Thoracic aorta (tissue), 2 donors: ENCODE measurements around the gene MED26. TPM values are rescaled to one million over a fixed set of nuclear protein-coding genes. Genes with fewer than 3 reads are reported as not detected.
"Not testable (repeated sequence)": the region's sequence is repeated elsewhere in the genome, so short reads cannot be mapped to it uniquely, and the experiment has no call there.

Experiments used
- ATAC-seq: fragments of 150-250 bp; one replicate; pipeline ENCODE4 v1.8.0; 2017; ENCODE audit warnings: low read depth; ENCODE audit not compliant: insufficient number of reproducible peaks, low FRiP score
- DNase-seq: peaks from one replicate; pipeline ENCODE4 v3.0.0-alpha.2; 2020; ENCODE audit warnings: low spot score
- H3K27ac ChIP-seq, 2 donors: fragments of 200-600 bp; sonication (generic); 1 replicate in 1 of 2; 2 replicates in 1 of 2; pipeline ENCODE4 v1.5.1; 2016; ENCODE audit warnings: mild to moderate bottlenecking in 2 of 2, moderate library complexity in 2 of 2
- H3K27me3 ChIP-seq: fragments of 200-600 bp; sonication (generic); replicated peaks from 2 replicates; pipeline ENCODE4 v1.6.0; 2016; ENCODE audit warnings: mild to moderate bottlenecking; ENCODE audit not compliant: insufficient read depth
- H3K36me3 ChIP-seq: fragments of 200-600 bp; sonication (generic); one replicate; pipeline ENCODE4 v1.5.1; 2016
- H3K4me1 ChIP-seq, 2 donors: fragments of 200-600 bp; sonication (generic); 1 replicate in 1 of 2; 2 replicates in 1 of 2; pipeline versions ENCODE4 v1.5.1 to v1.6.0; 2016; ENCODE audit warnings: low read depth in 2 of 2, mild to moderate bottlenecking in 1 of 2; ENCODE audit not compliant: control insufficient read depth in 1 of 2
- H3K4me3 ChIP-seq: fragments of 200-600 bp; sonication (generic); 2 replicates; pipeline ENCODE4 v1.5.1; 2016; ENCODE audit warnings: mild to moderate bottlenecking
- H3K9me3 ChIP-seq: fragments of 200-600 bp; sonication (generic); 2 replicates; pipeline ENCODE4 v1.5.1; 2016
- total RNA-seq, 2 donors: library from RNA; depleted of rRNA; stranded (reverse); fragments of >200 nt; gene quantifications; one replicate each; pipeline versions ENCODE4 v1.1.0 to v1.2.3, GENCODE V29; 2016
- TF ChIP-seq, protein P1 (sequence below): fragments of 200-600 bp; sonication (generic); IDR thresholded peaks from one replicate; pipeline ENCODE4 v1.5.1; 2019; ENCODE audit warnings: antibody characterized with exemption

The MED26 gene
- total RNA-seq, 2 donors from 2014 or later: 9.6 to 14.2 TPM

DNA sequence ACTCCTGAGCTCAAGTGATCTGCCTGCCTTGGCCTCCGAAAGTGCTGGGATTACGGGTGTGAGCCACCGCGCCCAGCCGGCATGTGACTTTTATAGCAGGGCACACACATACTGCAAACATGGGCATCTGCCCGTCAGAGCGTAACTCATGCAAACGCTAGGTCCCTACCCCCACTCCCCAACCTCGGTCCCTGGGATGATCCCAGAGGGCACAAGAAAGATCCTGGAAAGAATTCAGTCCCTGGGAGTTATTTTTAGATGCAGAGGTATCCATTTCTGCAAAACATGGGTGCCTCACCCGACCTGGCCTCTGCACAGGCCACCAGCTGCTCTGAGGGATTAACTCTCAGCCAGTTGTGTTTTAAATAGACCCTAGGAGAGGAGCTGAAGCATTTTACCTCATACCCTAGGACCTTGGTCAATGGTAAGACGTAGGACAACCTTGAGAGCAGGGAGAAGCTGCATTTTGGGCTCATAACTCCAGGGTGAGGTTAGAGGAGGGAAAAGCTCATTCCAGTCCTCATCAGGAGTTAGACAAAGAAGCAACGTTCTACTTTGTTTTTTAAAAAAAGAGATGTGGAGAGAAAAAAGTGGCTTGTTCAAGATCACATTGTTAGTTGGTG, 43.8 kb upstream of the MED26 start:
- H3K9me3 ChIP-seq: no peaks in the 10 kb centered on the region
- H3K36me3 ChIP-seq: no peaks in the 10 kb centered on the region
- ATAC-seq (no peak), DNase-seq (no peak)
- TF ChIP-seq, protein P1, sequence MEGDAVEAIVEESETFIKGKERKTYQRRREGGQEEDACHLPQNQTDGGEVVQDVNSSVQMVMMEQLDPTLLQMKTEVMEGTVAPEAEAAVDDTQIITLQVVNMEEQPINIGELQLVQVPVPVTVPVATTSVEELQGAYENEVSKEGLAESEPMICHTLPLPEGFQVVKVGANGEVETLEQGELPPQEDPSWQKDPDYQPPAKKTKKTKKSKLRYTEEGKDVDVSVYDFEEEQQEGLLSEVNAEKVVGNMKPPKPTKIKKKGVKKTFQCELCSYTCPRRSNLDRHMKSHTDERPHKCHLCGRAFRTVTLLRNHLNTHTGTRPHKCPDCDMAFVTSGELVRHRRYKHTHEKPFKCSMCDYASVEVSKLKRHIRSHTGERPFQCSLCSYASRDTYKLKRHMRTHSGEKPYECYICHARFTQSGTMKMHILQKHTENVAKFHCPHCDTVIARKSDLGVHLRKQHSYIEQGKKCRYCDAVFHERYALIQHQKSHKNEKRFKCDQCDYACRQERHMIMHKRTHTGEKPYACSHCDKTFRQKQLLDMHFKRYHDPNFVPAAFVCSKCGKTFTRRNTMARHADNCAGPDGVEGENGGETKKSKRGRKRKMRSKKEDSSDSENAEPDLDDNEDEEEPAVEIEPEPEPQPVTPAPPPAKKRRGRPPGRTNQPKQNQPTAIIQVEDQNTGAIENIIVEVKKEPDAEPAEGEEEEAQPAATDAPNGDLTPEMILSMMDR: no peak
- H3K4me3 ChIP-seq: no peak overlapping the region
- no peaks in the 10 kb centered on the region for H3K4me1 ChIP-seq
- H3K27ac ChIP-seq: no peak overlapping the region
- H3K27me3 ChIP-seq: no peaks in the 10 kb centered on the region

DNA sequence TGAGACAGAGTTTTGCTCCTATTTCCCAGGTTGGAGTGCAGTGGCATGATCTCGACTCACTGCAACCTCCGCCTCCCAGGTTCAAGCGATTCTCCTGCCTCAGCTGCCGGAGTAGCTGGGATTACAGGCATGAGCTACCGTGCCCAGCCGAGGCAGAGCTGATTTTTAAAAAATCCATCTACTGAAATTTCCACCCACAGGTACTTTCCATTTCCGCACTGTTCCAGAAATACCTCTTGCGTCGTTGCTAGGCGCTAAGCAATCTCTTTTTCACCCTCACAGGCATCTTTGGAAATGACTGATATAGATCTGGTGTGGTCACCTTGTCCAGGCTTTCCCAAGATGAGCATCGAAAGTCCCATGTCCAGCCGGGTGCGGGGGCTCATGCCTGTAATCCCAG, 42.3 kb upstream of the MED26 start:
- TF ChIP-seq, protein P1: no peak
- no peaks in the 10 kb centered on the region for H3K36me3 ChIP-seq
- no peak overlapping the region for H3K4me3 ChIP-seq
- DNase-seq: no peak
- no peaks in the 10 kb centered on the region for H3K4me1 ChIP-seq
- no peak for ATAC-seq
- no peak overlapping the region for H3K27ac ChIP-seq
- no peaks in the 10 kb centered on the region for H3K27me3 ChIP-seq
- H3K9me3 ChIP-seq: no peaks in the 10 kb centered on the region

DNA sequence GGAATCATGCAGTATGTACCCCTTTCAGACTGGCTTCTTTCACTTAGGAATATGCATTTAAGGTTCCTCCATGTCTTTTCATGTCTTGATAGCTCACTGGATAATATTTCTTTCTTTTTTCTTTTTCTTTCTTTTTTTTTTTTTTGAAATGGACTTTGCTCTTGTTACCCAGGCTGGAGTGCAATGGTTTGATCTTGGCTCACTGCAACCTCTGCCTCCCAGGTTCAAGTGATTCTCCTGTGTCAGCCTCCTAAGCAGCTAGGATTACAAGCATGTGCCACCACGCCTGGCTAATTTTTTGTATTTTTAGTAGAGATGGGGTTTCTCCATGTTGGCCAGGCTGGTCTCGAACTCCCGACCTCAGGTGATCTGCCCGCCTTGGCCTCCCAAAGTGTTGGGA, 40.7 kb upstream of the MED26 start:
- not testable (repeated sequence) for H3K27ac ChIP-seq, DNase-seq, H3K9me3 ChIP-seq, ATAC-seq, H3K4me3 ChIP-seq, H3K4me1 ChIP-seq, H3K36me3 ChIP-seq, H3K27me3 ChIP-seq

DNA sequence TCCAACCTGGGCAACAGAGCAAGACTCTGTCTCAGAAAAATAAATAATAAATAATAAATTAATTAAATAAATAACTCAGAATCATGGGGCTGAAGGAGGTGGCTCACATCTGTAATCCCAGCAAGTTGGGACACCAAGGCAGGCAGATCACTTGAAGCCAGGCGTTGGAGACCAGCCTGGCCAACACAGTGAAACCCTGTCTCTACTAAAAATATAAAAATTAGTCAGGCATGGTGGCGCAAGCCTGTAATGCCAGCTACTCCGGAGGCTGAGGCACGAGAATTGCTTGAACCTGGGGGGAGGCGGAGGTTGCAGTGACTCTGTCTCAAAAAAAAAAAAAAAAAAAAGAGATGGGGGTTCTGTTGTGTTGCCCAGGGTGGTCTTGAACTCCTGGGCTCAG, 40.2 kb upstream of the MED26 start:
- ATAC-seq: no peak
- TF ChIP-seq, protein P1: no peak
- DNase-seq: no peak
- Histone ChIP-seq H3K27ac (no peak overlapping the region), H3K4me3 (no peak overlapping the region), H3K36me3 (no peaks in the 10 kb centered on the region), H3K27me3 (no peaks in the 10 kb centered on the region), H3K4me1 (peaks cover 0 to 3% of the 10 kb centered on the region in 2 donors), H3K9me3 (no peaks in the 10 kb centered on the region)

DNA sequence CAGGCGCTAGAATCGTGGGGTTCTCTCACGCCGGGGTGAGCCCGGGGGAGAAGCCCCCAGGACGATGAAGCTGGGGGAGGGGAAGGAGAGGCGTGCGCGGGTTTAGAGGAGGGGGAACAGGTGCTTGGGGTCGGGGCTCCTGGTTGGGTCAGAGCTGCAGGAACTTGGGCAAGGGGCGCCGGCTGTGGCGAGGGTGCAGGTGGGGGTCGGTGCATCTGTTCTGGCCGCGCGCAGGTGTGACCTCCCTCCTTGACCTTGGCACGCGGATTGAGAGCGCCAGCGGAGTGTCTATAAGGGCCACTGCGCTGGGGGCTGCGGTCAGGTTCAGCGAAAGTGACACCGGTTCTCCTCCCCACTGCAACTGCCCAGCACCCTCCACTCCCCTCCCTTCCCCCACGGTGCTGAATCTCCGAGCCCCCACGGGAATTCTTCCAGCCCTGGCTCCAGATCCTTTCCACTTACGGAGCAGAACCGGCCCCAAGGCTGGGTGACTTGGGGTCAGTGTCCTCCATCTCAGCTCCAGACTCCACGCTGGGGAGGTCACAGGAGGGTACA, 33.6 kb upstream of the MED26 start:
- H3K36me3 ChIP-seq: peaks cover 5% of the 10 kb centered on the region
- peaks cover 16 to 39% of the 10 kb centered on the region in 2 donors for H3K4me1 ChIP-seq
- no peaks in the 10 kb centered on the region for H3K27me3 ChIP-seq
- no peak for ATAC-seq
- H3K27ac ChIP-seq: peak overlapping the region; percentile 79 to 84
- DNase-seq: peak; percentile 23
- TF ChIP-seq, protein P1: no peak
- H3K4me3 ChIP-seq: peak overlapping the region; percentile 75
- H3K9me3 ChIP-seq: no peaks in the 10 kb centered on the region
